IMR-90 (cell line): ENCODE results near the gene PGR. TPM values are rescaled to one million over a fixed set of nuclear protein-coding genes. Genes with fewer than 3 reads are reported as not detected.
A peak's percentile ranks its signal among the peaks of the same experiment; 100 is the strongest.

ENCODE experiments used
- ATAC-seq: fragments of 200-7000 bp; cut with Tn5 transposase; 2 replicates; pipeline ENCODE4 v1.9.1; 2020; ENCODE audit warnings: low read depth, mild to moderate bottlenecking, moderate library complexity
- Bru-seq: library from RNA; stranded (reverse); fragments of 400-500 nt; gene quantifications from one replicate; lab custom pipeline; 2021; lab: Mats Ljungman, UMichigan
- BruChase-seq, 2 experiments: library from RNA; stranded (reverse); fragments of 400-500 nt; gene quantifications; one replicate each; lab custom pipeline; 2021; lab: Mats Ljungman, UMichigan
- BruUV-seq: library from RNA; stranded (reverse); fragments of 400-500 nt; replicated peaks from 2 replicates; lab custom pipeline; 2021; lab: Mats Ljungman, UMichigan
- CTCF ChIA-PET: fragments of 300-600 bp; formaldehyde crosslinking; extraction: SDS; loops from one replicate; lab custom pipeline; 2021; ENCODE audit warnings: antibody characterized with exemption; lab: Yijun Ruan, JAX
- POLR2A ChIA-PET: fragments of 300-600 bp; sonication (Branson Sonifier 250); formaldehyde crosslinking; loops from one replicate; lab custom pipeline; 2022; ENCODE audit warnings: antibody characterized with exemption; ENCODE audit not compliant: unreplicated experiment; lab: Charles Lee
- DNase-seq: peaks from one replicate; pipeline ENCODE4 v3.0.0; 2013
- H2AFZ ChIP-seq: replicated peaks from 2 replicates; pipeline ENCODE3; 2013; ENCODE audit warnings: low read length, mild to moderate bottlenecking; ENCODE audit not compliant: poor library complexity
- H2AK5ac ChIP-seq: 2 replicates; pipeline ENCODE4 v1.6.1; 2013; ENCODE audit warnings: low read depth, low read length, inconsistent platforms
- H2AK9ac ChIP-seq: replicated peaks from 2 replicates; pipeline ENCODE3; 2013; ENCODE audit warnings: mild to moderate bottlenecking, low read depth, low read length, moderate library complexity; ENCODE audit not compliant: poor library complexity
- H2BK120ac ChIP-seq: 2 replicates; pipeline ENCODE4 v1.6.1; 2013; ENCODE audit warnings: low read depth, low read length, inconsistent platforms
- H2BK15ac ChIP-seq: 3 replicates; pipeline ENCODE4 v1.6.1; 2013; ENCODE audit warnings: low read depth, low read length, inconsistent platforms
- H2BK20ac ChIP-seq: 2 replicates; pipeline ENCODE4 v1.6.1; 2013; ENCODE audit warnings: low read depth, mild to moderate bottlenecking, inconsistent platforms, low read length, moderate library complexity
- H2BK5ac ChIP-seq: 2 replicates; pipeline ENCODE4 v1.6.1; 2013; ENCODE audit warnings: mild to moderate bottlenecking, low read depth, low read length, inconsistent platforms; ENCODE audit not compliant: poor library complexity, severe bottlenecking
- H3K14ac ChIP-seq: replicated peaks from 2 replicates; pipeline ENCODE4 v1.6.1; 2013; ENCODE audit warnings: low read depth, low read length, inconsistent platforms
- H3K18ac ChIP-seq: 2 replicates; pipeline ENCODE4 v1.6.1; 2013; ENCODE audit warnings: low read depth, low read length, control low read depth
- H3K23ac ChIP-seq: 2 replicates; pipeline ENCODE4 v1.6.1; 2013; ENCODE audit warnings: low read depth, low read length, inconsistent platforms
- H3K27ac ChIP-seq: 2 replicates; pipeline ENCODE4 v1.5.1; 2013; ENCODE audit warnings: mild to moderate bottlenecking, control low read depth, low read length; ENCODE audit not compliant: insufficient read depth
- H3K27me3 ChIP-seq: 2 replicates; pipeline ENCODE4 v1.6.1; 2013; ENCODE audit warnings: low read length; ENCODE audit not compliant: control insufficient read depth, insufficient read depth
- H3K36me3 ChIP-seq: 2 replicates; pipeline ENCODE4 v1.6.1; 2013; ENCODE audit warnings: low read length, mixed read lengths; ENCODE audit not compliant: control insufficient read depth, insufficient read depth
- H3K4ac ChIP-seq: 2 replicates; pipeline ENCODE4 v1.6.1; 2013; ENCODE audit warnings: low read depth, low read length, inconsistent platforms
- H3K4me1 ChIP-seq: 2 replicates; pipeline ENCODE4 v1.6.1; 2013; ENCODE audit warnings: low read length, mixed read lengths; ENCODE audit not compliant: control insufficient read depth, insufficient read depth
- H3K4me2 ChIP-seq: 2 replicates; pipeline ENCODE4 v1.6.1; 2013; ENCODE audit warnings: low read depth, mild to moderate bottlenecking, control low read depth, low read length, moderate library complexity
- H3K4me3 ChIP-seq: 2 replicates; pipeline ENCODE4 v1.5.1; 2013; ENCODE audit warnings: low read depth, mild to moderate bottlenecking, control low read depth, low read length, moderate library complexity; ENCODE audit not compliant: insufficient read depth
- H3K56ac ChIP-seq: 2 replicates; pipeline ENCODE4 v1.6.1; 2013; ENCODE audit warnings: low read length, inconsistent platforms; ENCODE audit not compliant: insufficient read depth; ENCODE audit errors: extremely low read depth
- H3K79me1 ChIP-seq, 2 experiments: 2 replicates each; pipeline ENCODE4 v1.6.1; 2013; ENCODE audit warnings: low read length in 2 of 2, inconsistent platforms in 1 of 2, low read depth in 1 of 2
- H3K9ac ChIP-seq: 2 replicates; pipeline ENCODE4 v1.6.1; 2013; ENCODE audit warnings: low read depth, low read length, control low read depth
- H3K9me1 ChIP-seq: 2 replicates; pipeline ENCODE4 v1.6.1; 2013; ENCODE audit warnings: low read length, inconsistent platforms; ENCODE audit not compliant: insufficient read depth
- H3K9me3 ChIP-seq: 2 replicates; pipeline ENCODE4 v1.6.1; 2013; ENCODE audit warnings: low read length; ENCODE audit not compliant: control insufficient read depth, insufficient read depth
- H4K20me1 ChIP-seq: 2 replicates; pipeline ENCODE4 v1.6.1; 2013; ENCODE audit warnings: low read length, inconsistent platforms; ENCODE audit not compliant: insufficient read depth
- H4K5ac ChIP-seq: 2 replicates; pipeline ENCODE4 v1.6.1; 2013; ENCODE audit warnings: mild to moderate bottlenecking, low read depth, low read length, control low read depth
- H4K8ac ChIP-seq, 2 experiments: 2 replicates each; pipeline ENCODE4 v1.6.1; 2013; ENCODE audit warnings: low read depth in 2 of 2, low read length in 2 of 2, control low read depth in 1 of 2, inconsistent platforms in 1 of 2
- H4K91ac ChIP-seq: 2 replicates; pipeline ENCODE4 v1.6.1; 2013; ENCODE audit warnings: low read depth, low read length, inconsistent platforms; ENCODE audit not compliant: insufficient read depth
- BHLHE40 ChIP-seq: fragments of 150-350 bp; IDR thresholded peaks from 2 replicates; pipeline ENCODE4 v1.6.1; 2016; ENCODE audit warnings: mild to moderate bottlenecking, low read depth, low read length
- CEBPB ChIP-seq: IDR thresholded peaks from 2 replicates; pipeline ENCODE4 v1.6.1; 2012; ENCODE audit warnings: low read depth, low read length, improper control_type of control experiment
- CHD1 ChIP-seq: IDR thresholded peaks from 2 replicates; pipeline ENCODE4 v1.6.1; 2012; ENCODE audit warnings: low read depth, low read length, improper control_type of control experiment
- CTCF ChIP-seq: conservative IDR thresholded peaks from 2 replicates; pipeline ENCODE4 v1.5.1; 2012; ENCODE audit warnings: mild to moderate bottlenecking, low read depth, low read length, improper control_type of control experiment
- ELK1 ChIP-seq: fragments of 150-350 bp; IDR thresholded peaks from 2 replicates; pipeline ENCODE4 v1.6.1; 2016; ENCODE audit warnings: low read depth, mild to moderate bottlenecking, low read length, moderate library complexity, borderline replicate concordance
- FOS ChIP-seq: fragments of 150-350 bp; IDR thresholded peaks from 2 replicates; pipeline ENCODE4 v1.6.1; 2016; ENCODE audit warnings: low read depth, low read length
- MAFK ChIP-seq: IDR thresholded peaks from 2 replicates; pipeline ENCODE4 v1.6.1; 2012; ENCODE audit warnings: low read depth, low read length, improper control_type of control experiment
- MAZ ChIP-seq: IDR thresholded peaks from 2 replicates; pipeline ENCODE4 v1.6.1; 2012; ENCODE audit warnings: low read depth, mild to moderate bottlenecking, low read length, improper control_type of control experiment, moderate library complexity, borderline replicate concordance
- MXI1 ChIP-seq: IDR thresholded peaks from 2 replicates; pipeline ENCODE4 v1.6.1; 2012; ENCODE audit warnings: low read depth, mild to moderate bottlenecking, low read length, moderate library complexity, borderline replicate concordance
- NFE2L2 ChIP-seq: fragments of 150-350 bp; IDR thresholded peaks from 2 replicates; pipeline ENCODE4 v1.6.1; 2016; ENCODE audit warnings: low read depth, mild to moderate bottlenecking, low read length
- POLR2A ChIP-seq: IDR thresholded peaks from 2 replicates; pipeline ENCODE4 v1.6.1; 2012; ENCODE audit warnings: mild to moderate bottlenecking, low read depth, low read length
- RCOR1 ChIP-seq: IDR thresholded peaks from 2 replicates; pipeline ENCODE4 v1.6.1; 2012; ENCODE audit warnings: mild to moderate bottlenecking, low read length, improper control_type of control experiment; ENCODE audit not compliant: insufficient replicate concordance
- RFX5 ChIP-seq: IDR thresholded peaks from 2 replicates; pipeline ENCODE4 v1.8.0; 2012; ENCODE audit warnings: low read depth, mild to moderate bottlenecking, low read length, moderate library complexity
- SMC3 ChIP-seq: fragments of 150-350 bp; IDR thresholded peaks from 2 replicates; pipeline ENCODE4 v1.6.1; 2016; ENCODE audit warnings: low read depth, mild to moderate bottlenecking, antibody characterized with exemption, low read length, moderate library complexity
- WGBS, 2 experiments: methylation state at CpG; one replicate each; pipeline versions ENCODE4 v1.1.5 to v1.1.7; 2013; ENCODE audit warnings: missing lambda C conversion rate in 2 of 2; ENCODE audit not compliant: insufficient read length in 1 of 2; ENCODE audit errors: extremely low coverage in 2 of 2; 5-methylcytosine and 5-hydroxymethylcytosine counted together
- dilution Hi-C: fragments of 300-500 bp; cut with HindIII; formaldehyde crosslinking; loops from one replicate; pipeline ENCODE4 v1.14.3; 2018; ENCODE audit warnings: low sequenced_read_pairs; ENCODE audit not compliant: unreplicated experiment
- in situ Hi-C: fragments of 300-500 bp; cut with MboI; formaldehyde crosslinking; loops from 3 replicates; pipeline ENCODE4 v1.14.3; 2019; ENCODE audit warnings: low sequenced_read_pairs, inconsistent platforms, mixed read lengths
- intact Hi-C: fragments of 100-400 bp; cut with micrococcal nuclease; formaldehyde crosslinking; loops from 2 replicates; pipeline ENCODE4 v1.10.0; 2022
- long read RNA-seq: library from polyadenylated mRNA; unstranded; transcript quantifications from one replicate; pipeline ENCODE4 v2.0.0, GENCODE V29; 2021; ENCODE audit not compliant: unreplicated experiment
- polyA plus RNA-seq, 3 experiments: library from polyadenylated mRNA; depleted of rRNA; stranded (reverse); fragments of >200 nt; gene quantifications; 2 replicates each; pipeline ENCODE4 v1.2.3, GENCODE V29; 2012; ENCODE audit warnings: low replicate concordance in 1 of 3
- total RNA-seq: library from RNA; depleted of rRNA; stranded (reverse); fragments of >200 nt; gene quantifications from 2 replicates; pipeline ENCODE4 v1.2.3, GENCODE V29; 2012; rRNA removed

The PGR gene
- under 0.01 TPM in 2 replicates for total RNA-seq
- not detected in 2 replicates for polyA plus RNA-seq (2012; rRNA removed)
- not detected in 2 replicates for polyA plus RNA-seq (2012; cell fraction: cytosol; rRNA removed)
- not detected in 2 replicates for polyA plus RNA-seq (2012; cell fraction: nucleus; rRNA removed; ENCODE audit: low replicate concordance)
- percentile 21 among the genes with signal in this experiment for Bru-seq, nascent RNA
- percentile 23 among the genes with signal in this experiment for BruChase-seq, experiment 1, labeled RNA remaining after a 6-hour chase
- percentile 20 among the genes with signal in this experiment for BruChase-seq, experiment 2, labeled RNA remaining after a 2-hour chase
- long read RNA-seq = 0 reads

DNA sequence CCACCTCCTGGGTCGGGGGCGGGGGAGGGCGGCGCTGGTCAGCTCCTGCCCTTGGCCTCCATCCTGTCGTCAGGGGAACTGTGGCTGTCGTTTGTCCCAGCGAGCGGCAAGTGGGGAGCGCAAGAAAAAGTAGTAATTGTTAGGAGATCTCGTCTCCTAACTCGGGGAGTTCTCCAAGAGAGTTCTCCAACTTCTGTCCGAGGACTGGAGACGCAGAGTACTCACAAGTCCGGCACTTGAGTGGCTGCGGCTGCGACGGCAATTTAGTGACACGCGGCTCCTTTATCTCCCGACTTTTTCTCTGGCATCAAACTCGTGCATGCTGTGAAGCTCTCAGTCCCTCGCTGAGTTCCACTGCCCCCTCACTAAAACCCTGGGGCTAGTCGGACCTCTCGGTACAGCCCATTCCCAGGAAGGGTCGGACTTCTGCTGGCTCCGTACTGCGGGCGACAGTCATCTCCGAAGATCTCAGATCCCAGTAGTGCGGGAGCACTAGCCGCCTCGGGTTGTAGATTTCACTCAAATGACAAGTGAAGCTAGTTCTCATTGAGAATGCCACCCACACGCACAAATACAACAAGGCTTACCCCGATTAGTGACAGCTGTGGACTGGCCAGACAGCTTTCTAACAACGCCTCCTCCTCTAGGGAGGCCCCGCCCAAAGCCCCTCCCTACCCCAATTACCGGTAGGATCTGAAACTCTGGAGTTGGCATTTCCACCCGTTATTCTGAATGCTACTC, at the start of gene PGR:
Gene PGR, minus strand, starts transcription at position 611 of the 741 bp plus-strand sequence. CDS start 743 bp downstream, outside the sequence.
- WGBS, 2 experiments = 5% methylated on average over 13 of the region's 38 CpGs; no CpG with 5 or more reads in 1 of the 2 experiments
- CTCF ChIA-PET = interaction anchor here (0.5 kb wide), 1 partner anchor 74 kb away, joined by 3 read pairs; no protein-coding TSS in a partner anchor
- no peak within 1 kb of the TSS for H3K4me2 ChIP-seq

More for the DNA sequence above, at the start of gene PGR:
- ATAC-seq = no peak
- H2AK9ac ChIP-seq = no peak within 1 kb of the TSS
- in situ Hi-C loops (no loop called here), intact Hi-C loops (loop anchor here (10.0 kb wide), 1 partner anchor 555 kb away; no protein-coding TSS in a partner anchor), dilution Hi-C loops (no loop called here)
- peaks cover 41% of the 10 kb centered on the region for H3K27me3 ChIP-seq
- H3K4me1 ChIP-seq = peaks cover 4% of the 10 kb centered on the region; the same call in 1 of the 2 replicates
- no peak within 1 kb of the TSS for H4K5ac ChIP-seq
- H2BK120ac ChIP-seq = no peak within 1 kb of the TSS
- no peak within 1 kb of the TSS for H4K8ac ChIP-seq
- no peak within 1 kb of the TSS for H3K18ac ChIP-seq
- no peaks in the 10 kb centered on the region for H3K79me1 ChIP-seq
- no peak within 1 kb of the TSS for H2BK20ac ChIP-seq
- H3K56ac ChIP-seq = no peak within 1 kb of the TSS
- peaks cover 8% of the 10 kb centered on the region for H3K9me3 ChIP-seq
- H2AFZ ChIP-seq = peak within 1 kb of the TSS; percentile 84
- POLR2A ChIA-PET = no interaction called here
- H3K4me3 ChIP-seq = no peak within 1 kb of the TSS
- H3K14ac ChIP-seq = no peak within 1 kb of the TSS
- H4K91ac ChIP-seq = no peak within 1 kb of the TSS
- H3K9ac ChIP-seq = no peak within 1 kb of the TSS
- H2BK15ac ChIP-seq = no peak within 1 kb of the TSS
- H3K36me3 ChIP-seq = no peaks in the 10 kb centered on the region
- H3K27ac ChIP-seq = no peak within 1 kb of the TSS
- TF ChIP-seq MXI1 (no peak), MAFK (no peak), MAZ (no peak), RCOR1 (no peak), BHLHE40 (no peak), POLR2A (no peak), CTCF (no peak), FOS (no peak), CEBPB (no peak), ELK1 (no peak), SMC3 (no peak), RFX5 (no peak), NFE2L2 (no peak), CHD1 (no peak)
- H3K23ac ChIP-seq = no peak within 1 kb of the TSS
- no TSS peak for BruUV-seq
- no peak within 1 kb of the TSS for H2AK5ac ChIP-seq
- no peak within 1 kb of the TSS for H3K4ac ChIP-seq
- H3K9me1 ChIP-seq = no peaks in the 10 kb centered on the region
- H2BK5ac ChIP-seq = no peak within 1 kb of the TSS
- no peaks in the 10 kb centered on the region for H4K20me1 ChIP-seq
- DNase-seq = no peak
